Naive thymus-derived CD4-positive, alpha-beta T cell (primary cell): ENCODE measurements around the gene CCDC57. TPM values are rescaled to one million over a fixed set of nuclear protein-coding genes. Genes with fewer than 3 reads are reported as not detected.
"Not testable (repeated sequence)": the region's sequence is repeated elsewhere in the genome, so short reads cannot be mapped to it uniquely, and the experiment has no call there.

Experiments used
- ATAC-seq: fragments of 150-1000 bp; cut with Tn5 transposase; 2 replicates; pipeline ENCODE4 v1.10.0; 2021; ENCODE audit warnings: mild to moderate bottlenecking, moderate library complexity
- CTCF ChIA-PET: fragments of 350-600 bp; sonication (Branson Sonifier 250); formaldehyde crosslinking; loops from one replicate; lab custom pipeline; 2021; ENCODE audit warnings: antibody characterized with exemption; lab: Charles Lee
- POLR2A ChIA-PET: fragments of 350-600 bp; sonication (Branson Sonifier 250); formaldehyde crosslinking; loops from one replicate; lab custom pipeline; 2021; ENCODE audit warnings: antibody characterized with exemption, inconsistent platforms; lab: Charles Lee
- DNase-seq, 9 donors: peaks; one replicate each; pipeline versions ENCODE4 v3.0.0 to v3.0.0-alpha.2; 2020 to 2022; ENCODE audit warnings: mixed read lengths in 1 of 9
- H3K27ac ChIP-seq: one replicate; pipeline ENCODE4 v1.7.0; 2013; ENCODE audit warnings: mild to moderate bottlenecking, low read depth, low read length, moderate library complexity
- H3K27me3 ChIP-seq, 2 donors: one replicate each; pipeline ENCODE4 v1.7.0; 2013; ENCODE audit warnings: low read length in 2 of 2, mild to moderate bottlenecking in 2 of 2, moderate library complexity in 2 of 2; ENCODE audit not compliant: control insufficient read depth in 2 of 2, insufficient read depth in 2 of 2
- H3K36me3 ChIP-seq, 3 experiments: 1 replicate in 2 of 3; 2 replicates in 1 of 3; pipeline ENCODE4 v1.7.0; 2013; ENCODE audit warnings: low read length in 3 of 3, mild to moderate bottlenecking in 3 of 3, moderate library complexity in 1 of 3; ENCODE audit not compliant: insufficient read depth in 3 of 3, control insufficient read depth in 2 of 3
- H3K4me1 ChIP-seq, 2 donors: one replicate each; pipeline ENCODE4 v1.7.0; 2013; ENCODE audit warnings: low read length in 2 of 2, mild to moderate bottlenecking in 2 of 2, moderate library complexity in 1 of 2; ENCODE audit not compliant: control insufficient read depth in 2 of 2, insufficient read depth in 2 of 2
- H3K4me3 ChIP-seq: 2 replicates; pipeline ENCODE4 v1.7.0; 2013; ENCODE audit warnings: mild to moderate bottlenecking, low read length
- H3K9me3 ChIP-seq, 3 experiments: 1 replicate in 2 of 3; 2 replicates in 1 of 3; pipeline ENCODE4 v1.7.0; 2013; ENCODE audit warnings: low read length in 3 of 3; ENCODE audit not compliant: control insufficient read depth in 2 of 3
- H3K27ac Mint-ChIP-seq, 9 donors: one replicate each; pipeline ENCODE4 v1.8.0; 2020 to 2022; ENCODE audit warnings: mixed read lengths in 9 of 9, mild to moderate bottlenecking in 8 of 9, moderate library complexity in 5 of 9, inconsistent platforms in 2 of 9
- H3K27me3 Mint-ChIP-seq, 5 donors: one replicate each; pipeline ENCODE4 v1.8.0; 2021 to 2022; ENCODE audit warnings: mixed read lengths in 5 of 5, mild to moderate bottlenecking in 1 of 5
- H3K36me3 Mint-ChIP-seq, 5 donors: one replicate each; pipeline ENCODE4 v1.8.0; 2020 to 2022; ENCODE audit warnings: mixed read lengths in 5 of 5, mild to moderate bottlenecking in 3 of 5, inconsistent platforms in 1 of 5
- H3K4me1 Mint-ChIP-seq, 7 donors: one replicate each; pipeline ENCODE4 v1.8.0; 2020 to 2022; ENCODE audit warnings: mixed read lengths in 7 of 7, mild to moderate bottlenecking in 3 of 7, inconsistent platforms in 1 of 7
- H3K4me3 Mint-ChIP-seq, 10 donors: one replicate each; pipeline ENCODE4 v1.8.0; 2020 to 2022; ENCODE audit warnings: mild to moderate bottlenecking in 10 of 10, mixed read lengths in 10 of 10, moderate library complexity in 6 of 10, inconsistent platforms in 2 of 10
- H3K9me3 Mint-ChIP-seq, 11 donors: one replicate each; pipeline ENCODE4 v1.8.0; 2020 to 2022; ENCODE audit warnings: mixed read lengths in 11 of 11, mild to moderate bottlenecking in 4 of 11, inconsistent platforms in 1 of 11, moderate library complexity in 1 of 11
- intact Hi-C, 2 donors: fragments of 100-400 bp; cut with micrococcal nuclease; formaldehyde crosslinking; loops; one replicate each; pipeline ENCODE4 v1.15.1; 2023
- polyA plus RNA-seq, 2 donors: library from polyadenylated mRNA; unstranded; fragments of 300-500 nt; fragmentation: Illumina TruSeq; gene quantifications; one replicate each; pipeline ENCODE4 v1.2.3, GENCODE V29; 2021
- total RNA-seq, 6 experiments: library from RNA in 5 of 6; stranded (reverse) in 5 of 6; gene quantifications; 1 replicate in 5 of 6; 2 replicates in 1 of 6; pipeline ENCODE4 v1.2.3 and lab custom pipeline; 2021 to 2026

The CCDC57 gene
- total and polyA plus RNA-seq, 7 experiments from 2014 or later, result 32.1 to 127 (median 92.1) TPM

DNA sequence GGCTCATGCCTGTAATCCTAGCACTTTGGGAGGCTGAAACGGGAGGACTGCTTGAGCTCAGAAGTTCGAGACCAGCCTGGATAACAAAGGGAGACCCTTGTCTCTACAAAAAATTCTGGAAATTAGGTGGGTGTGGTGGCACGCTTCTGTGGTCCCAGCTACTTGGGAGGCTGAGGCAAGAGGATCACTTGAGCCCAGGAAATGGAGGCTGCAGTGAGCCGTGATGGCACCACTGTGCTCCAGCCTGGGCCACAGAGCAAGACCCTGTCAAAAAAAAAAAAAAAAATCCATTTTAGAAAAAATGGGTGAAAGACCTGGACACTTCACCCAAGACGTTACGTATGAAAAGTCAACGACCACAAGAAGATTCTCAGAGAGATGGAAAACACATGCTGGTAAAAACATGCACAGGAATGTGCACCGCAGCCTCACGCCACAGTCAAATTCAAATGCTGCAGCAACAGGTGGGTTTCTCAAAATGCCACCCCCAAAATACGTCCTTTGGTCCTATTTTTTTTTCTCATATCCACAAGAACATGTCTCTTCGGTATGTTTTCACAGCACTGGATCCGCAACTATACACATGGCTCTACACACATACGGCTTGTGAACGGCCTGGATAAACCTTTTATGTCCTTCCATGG, 43.7 kb upstream of the CCDC57 start:
- Mint-ChIP-seq H3K27ac (peak overlapping the region in 7 of 9 donors; percentile 22 to 90 (median 55)), H3K9me3 (peaks cover 0 to 4% (median 0%) of the 10 kb centered on the region in 11 donors), H3K4me3 (no peak overlapping the region), H3K4me1 (peaks cover 12 to 45% (median 29%) of the 10 kb centered on the region in 7 donors), H3K36me3 (peaks cover 7 to 58% (median 45%) of the 10 kb centered on the region in 5 donors), H3K27me3 (no peaks in the 10 kb centered on the region)
- ChIA-PET CTCF (no interaction called here), POLR2A (interaction anchor here (0.7 to 2.1 kb wide), 2 partner anchors 13 to 64 kb away, joined by 3 to 5 read pairs; no protein-coding TSS in a partner anchor)
- intact Hi-C loops, result no loop called here
- Histone ChIP-seq H3K27me3 (no peaks in the 10 kb centered on the region), H3K27ac (peak overlapping the region; percentile 34), H3K9me3 (no peaks in the 10 kb centered on the region), H3K4me3 (no peak overlapping the region), H3K4me1 (no peaks in the 10 kb centered on the region), H3K36me3 (peaks cover 38 to 81% (median 46%) of the 10 kb centered on the region in 3 experiments)
- ATAC-seq (no peak), DNase-seq (no peak)

- Mint-ChIP-seq H3K9me3 (peaks cover 0 to 2% (median 0%) of the 10 kb centered on the region in 11 donors), H3K4me1 (peaks cover 12 to 37% (median 25%) of the 10 kb centered on the region in 7 donors), H3K27me3 (no peaks in the 10 kb centered on the region), H3K4me3 (peak overlapping the region in 1 of 10 donors; percentile 37), H3K27ac (peak overlapping the region in 5 of 9 donors; percentile 32 to 87 (median 47)), H3K36me3 (peaks cover 4 to 58% (median 42%) of the 10 kb centered on the region in 5 donors)
- Histone ChIP-seq H3K27me3 (no peaks in the 10 kb centered on the region), H3K9me3 (no peaks in the 10 kb centered on the region), H3K36me3 (peaks cover 37 to 81% (median 51%) of the 10 kb centered on the region in 3 experiments), H3K4me1 (no peaks in the 10 kb centered on the region), H3K27ac (no peak overlapping the region), H3K4me3 (no peak overlapping the region)
- DNase-seq, result no peak
- ATAC-seq, result no peak
- intact Hi-C loops, result no loop called here
- CTCF ChIA-PET, result interaction anchor here (0.7 kb wide), 1 partner anchor 290 kb away, joined by 5 read pairs; no protein-coding TSS in a partner anchor
- POLR2A ChIA-PET, result interaction anchor here (0.6 to 2.1 kb wide), 2 partner anchors 12 to 265 kb away, joined by 4 to 5 read pairs; no protein-coding TSS in a partner anchor
Measured at GRCh38 chr17:82255402-82255972, 42.8 kb upstream of the CCDC57 start.

GRCh38 chr17:82254746-82255145, 42.1 kb upstream of the CCDC57 start:
- H3K27ac ChIP-seq, H3K27me3 Mint-ChIP-seq, ATAC-seq, DNase-seq, H3K27me3 ChIP-seq, intact Hi-C loops, H3K27ac Mint-ChIP-seq, H3K4me3 Mint-ChIP-seq, H3K9me3 Mint-ChIP-seq, H3K4me3 ChIP-seq, H3K9me3 ChIP-seq, H3K4me1 ChIP-seq: not testable (repeated sequence)
- H3K36me3 Mint-ChIP-seq, result peaks cover 4 to 51% (median 42%) of the 10 kb centered on the region in 5 donors
- CTCF ChIA-PET, result interaction anchor here (0.7 kb wide), 1 partner anchor 291 kb away, joined by 5 read pairs; no protein-coding TSS in a partner anchor
- POLR2A ChIA-PET, result interaction anchor here (0.6 to 2.1 kb wide), 2 partner anchors 11 to 265 kb away, joined by 4 to 5 read pairs; no protein-coding TSS in a partner anchor
- peaks cover 12 to 32% (median 22%) of the 10 kb centered on the region in 7 donors for H3K4me1 Mint-ChIP-seq
- peaks cover 44 to 81% (median 47%) of the 10 kb centered on the region in 3 experiments for H3K36me3 ChIP-seq

DNA sequence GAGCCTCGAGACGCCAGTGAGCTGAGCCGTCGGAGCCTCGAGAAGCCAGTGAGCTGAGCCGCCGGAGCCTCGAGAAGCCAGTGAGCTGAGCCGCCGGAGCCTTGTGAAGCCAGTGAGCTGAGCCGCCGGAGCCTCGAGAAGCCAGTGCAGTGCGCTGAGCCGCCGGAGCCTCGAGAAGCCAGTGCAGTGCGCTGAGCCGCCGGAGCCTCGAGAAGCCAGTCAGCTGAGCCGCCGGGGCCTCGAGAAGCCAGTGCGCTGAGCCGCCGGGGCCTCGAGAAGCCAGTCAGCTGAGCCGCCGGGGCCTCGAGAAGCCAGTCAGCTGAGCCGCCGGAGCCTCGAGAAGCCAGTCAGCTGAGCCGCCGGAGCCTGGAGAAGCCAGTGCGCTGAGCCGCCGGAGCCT, 41.5 kb upstream of the CCDC57 start:
- H3K4me3 ChIP-seq, intact Hi-C loops, ATAC-seq, H3K27me3 ChIP-seq, DNase-seq, H3K27me3 Mint-ChIP-seq, CTCF ChIA-PET, H3K4me3 Mint-ChIP-seq, H3K9me3 Mint-ChIP-seq, H3K27ac Mint-ChIP-seq, H3K9me3 ChIP-seq, H3K4me1 ChIP-seq, H3K27ac ChIP-seq: not testable (repeated sequence)
- POLR2A ChIA-PET, result interaction anchor here (0.6 to 0.7 kb wide), 2 partner anchors 11 to 187 kb away, joined by 3 read pairs; no protein-coding TSS in a partner anchor
- Mint-ChIP-seq H3K4me1 (peaks cover 12 to 31% (median 19%) of the 10 kb centered on the region in 7 donors), H3K36me3 (peaks cover 4 to 47% (median 42%) of the 10 kb centered on the region in 5 donors)
- H3K36me3 ChIP-seq, result peaks cover 40 to 82% (median 42%) of the 10 kb centered on the region in 3 experiments

GRCh38 chr17:82253179-82253544, 40.5 kb upstream of the CCDC57 start:
- H3K4me1 Mint-ChIP-seq, result peaks cover 10 to 23% (median 16%) of the 10 kb centered on the region in 7 donors
- peak overlapping the region in 3 of 9 donors; percentile 10 to 62 (median 51) for H3K27ac Mint-ChIP-seq
- H3K36me3 Mint-ChIP-seq, result peaks cover 7 to 46% (median 35%) of the 10 kb centered on the region in 5 donors
- Histone ChIP-seq H3K4me1 (no peaks in the 10 kb centered on the region), H3K9me3 (no peaks in the 10 kb centered on the region), H3K4me3 (no peak overlapping the region), H3K27me3 (no peaks in the 10 kb centered on the region), H3K27ac (no peak overlapping the region), H3K36me3 (peaks cover 44 to 83% (median 45%) of the 10 kb centered on the region in 3 experiments)
- DNase-seq (no peak), ATAC-seq (no peak)
- no peaks in the 10 kb centered on the region for H3K27me3 Mint-ChIP-seq
- H3K4me3 Mint-ChIP-seq, result no peak overlapping the region
- CTCF ChIA-PET, result interaction anchor here (0.6 kb wide), 1 partner anchor 963 kb away, joined by 3 read pairs; no protein-coding TSS in a partner anchor
- intact Hi-C loops, result no loop called here
- H3K9me3 Mint-ChIP-seq, result peaks cover 0 to 3% (median 0%) of the 10 kb centered on the region in 11 donors
- POLR2A ChIA-PET, result no interaction called here

DNA sequence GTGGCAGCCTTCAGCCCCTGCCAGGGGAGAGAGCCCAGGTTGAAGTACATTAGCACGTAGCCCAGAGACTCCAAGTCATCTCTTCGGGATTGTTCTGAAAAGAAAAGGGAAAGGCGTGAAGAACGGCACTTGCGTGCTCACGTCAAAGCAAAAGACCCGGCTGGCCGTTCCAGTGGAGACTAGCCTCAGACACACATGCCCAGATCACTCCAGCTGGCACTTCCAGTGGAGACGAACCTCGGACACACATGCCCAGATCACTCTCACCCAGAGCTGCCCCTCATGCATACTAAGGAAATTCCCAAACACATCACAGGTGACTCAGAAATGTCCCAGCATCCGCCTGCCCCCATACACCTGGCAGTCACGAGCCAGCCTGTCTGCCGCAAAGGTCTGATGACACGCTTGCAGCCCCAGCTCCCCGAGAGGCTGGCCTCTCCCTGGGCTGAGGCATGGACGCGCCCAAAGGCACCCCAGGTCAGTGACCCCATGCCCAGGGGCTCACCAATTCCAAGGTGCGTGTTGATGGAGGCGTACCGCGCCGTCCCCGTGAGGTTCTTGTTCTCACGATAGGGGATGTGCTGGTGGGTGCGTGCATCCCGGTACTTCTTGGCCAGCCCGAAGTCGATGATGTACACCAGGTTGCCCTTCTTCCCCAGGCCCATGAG, 40.0 kb upstream of the CCDC57 start:
- Mint-ChIP-seq H3K4me1 (peaks cover 13 to 27% (median 19%) of the 10 kb centered on the region in 7 donors), H3K4me3 (no peak overlapping the region), H3K9me3 (peaks cover 0 to 4% (median 0%) of the 10 kb centered on the region in 11 donors), H3K27ac (peak overlapping the region in 4 of 9 donors; percentile 25 to 71 (median 57)), H3K36me3 (peaks cover 11 to 50% (median 39%) of the 10 kb centered on the region in 5 donors), H3K27me3 (no peaks in the 10 kb centered on the region)
- Histone ChIP-seq H3K4me1 (no peaks in the 10 kb centered on the region), H3K36me3 (peaks cover 48 to 88% (median 49%) of the 10 kb centered on the region in 3 experiments), H3K27ac (peak overlapping the region; percentile 14), H3K9me3 (no peaks in the 10 kb centered on the region), H3K27me3 (no peaks in the 10 kb centered on the region), H3K4me3 (no peak overlapping the region)
- ChIA-PET CTCF (interaction anchor here (0.6 kb wide), 1 partner anchor 962 kb away, joined by 3 read pairs; no protein-coding TSS in a partner anchor), POLR2A (no interaction called here)
- intact Hi-C loops, result no loop called here
- DNase-seq (no peak), ATAC-seq (no peak)
